DOHH2 (cell line): ENCODE measurements around the gene BIRC3.

Experiments
- H3F3A ChIP-seq: fragments of 200-600 bp; sonication (generic), shearing (Covaris generic); 2 replicates; pipeline ENCODE4 v1.6.0; 2016; ENCODE audit warnings: antibody characterized with exemption, mild to moderate bottlenecking; ENCODE audit not compliant: control insufficient read depth, insufficient read depth
- H3K27ac ChIP-seq: fragments of 200-600 bp; sonication (generic); 2 replicates; pipeline ENCODE4 v1.5.1; 2014; ENCODE audit warnings: low read depth, mild to moderate bottlenecking, low read length, moderate library complexity
- H3K27me3 ChIP-seq: fragments of 200-600 bp; sonication (generic); 2 replicates; pipeline ENCODE4 v1.6.1; 2014; ENCODE audit warnings: mild to moderate bottlenecking, low read length, mixed read lengths; ENCODE audit not compliant: control insufficient read depth
- H3K36me3 ChIP-seq: fragments of 200-600 bp; sonication (generic); 2 replicates; pipeline ENCODE4 v1.6.1; 2014; ENCODE audit warnings: mild to moderate bottlenecking, low read length, moderate library complexity, mixed read lengths; ENCODE audit not compliant: control insufficient read depth
- H3K4me1 ChIP-seq: fragments of 200-600 bp; sonication (generic); 2 replicates; pipeline ENCODE4 v1.6.1; 2014; ENCODE audit warnings: mild to moderate bottlenecking, low read length, mixed read lengths; ENCODE audit not compliant: control insufficient read depth
- H3K4me2 ChIP-seq: fragments of 200-600 bp; sonication (generic); 2 replicates; pipeline ENCODE4 v1.6.0; 2014; ENCODE audit warnings: mild to moderate bottlenecking, low read length, moderate library complexity
- H3K4me3 ChIP-seq: fragments of 200-600 bp; sonication (generic); 2 replicates; pipeline ENCODE4 v1.5.1; 2014; ENCODE audit warnings: mild to moderate bottlenecking, low read length, mixed read lengths
- H3K79me2 ChIP-seq: fragments of 200-600 bp; sonication (generic); 2 replicates; pipeline ENCODE4 v1.6.1; 2014; ENCODE audit warnings: mild to moderate bottlenecking, low read length, mixed read lengths; ENCODE audit not compliant: control insufficient read depth
- H3K9me2 ChIP-seq: fragments of 200-600 bp; sonication (generic); replicated peaks from 2 replicates; pipeline ENCODE4 v1.6.1; 2014; ENCODE audit warnings: mild to moderate bottlenecking, low read length, mixed read lengths; ENCODE audit not compliant: control insufficient read depth
- H3K9me3 ChIP-seq: fragments of 200-600 bp; sonication (generic); 2 replicates; pipeline ENCODE4 v1.6.1; 2014; ENCODE audit warnings: antibody characterized with exemption, low read length, mixed read lengths; ENCODE audit not compliant: control insufficient read depth, insufficient read depth
- H4K20me1 ChIP-seq: fragments of 200-600 bp; sonication (generic); 2 replicates; pipeline ENCODE4 v1.6.0; 2014; ENCODE audit warnings: low read depth, mild to moderate bottlenecking, antibody characterized with exemption, low read length, moderate library complexity; ENCODE audit not compliant: control insufficient read depth, insufficient read depth
- CTCF ChIP-seq: fragments of 200-600 bp; sonication (generic); IDR thresholded peaks from one replicate; pipeline ENCODE4 v1.5.1; 2014; ENCODE audit warnings: antibody characterized with exemption, mild to moderate bottlenecking, low read depth, low read length; ENCODE audit not compliant: poor library complexity, severe bottlenecking
- EZH2phosphoT487 ChIP-seq: fragments of 200-600 bp; sonication (generic); IDR thresholded peaks from 2 replicates; pipeline ENCODE4 v1.6.1; 2017; ENCODE audit warnings: borderline replicate concordance, mild to moderate bottlenecking, antibody characterized with exemption, low read length, moderate library complexity, mixed read lengths

BIRC3 gene

GRCh38 chr11:102268985-102269470 is 48.3 kb upstream of the BIRC3 start:
- peak overlapping the region; percentile 45 for H3K4me3 ChIP-seq
- no peaks in the 10 kb centered on the region for H3K79me2 ChIP-seq
- H3K36me3 ChIP-seq, result no peaks in the 10 kb centered on the region
- no peak overlapping the region for H3K27ac ChIP-seq
- H3K27me3 ChIP-seq, result peaks cover 22% of the 10 kb centered on the region
- H4K20me1 ChIP-seq, result no peaks in the 10 kb centered on the region
- peak overlapping the region; percentile 56 for H3K4me2 ChIP-seq
- H3F3A ChIP-seq, result no peaks in the 10 kb centered on the region
- no peaks in the 10 kb centered on the region for H3K9me3 ChIP-seq
- no peaks in the 10 kb centered on the region for H3K9me2 ChIP-seq
- peaks cover 13% of the 10 kb centered on the region for H3K4me1 ChIP-seq
- TF ChIP-seq EZH2phosphoT487 (no peak), CTCF (no peak)

GRCh38 chr11:102269927-102270326 is 47.4 kb upstream of the BIRC3 start:
- Histone ChIP-seq H4K20me1 (no peaks in the 10 kb centered on the region), H3F3A (no peaks in the 10 kb centered on the region), H3K4me3 (no peak overlapping the region), H3K9me3 (no peaks in the 10 kb centered on the region), H3K4me1 (peaks cover 13% of the 10 kb centered on the region), H3K27ac (no peak overlapping the region), H3K36me3 (no peaks in the 10 kb centered on the region), H3K79me2 (no peaks in the 10 kb centered on the region), H3K4me2 (no peak overlapping the region), H3K27me3 (peaks cover 22% of the 10 kb centered on the region), H3K9me2 (no peaks in the 10 kb centered on the region)
- TF ChIP-seq CTCF (no peak), EZH2phosphoT487 (no peak)

- Histone ChIP-seq H4K20me1 (no peaks in the 10 kb centered on the region), H3F3A (no peaks in the 10 kb centered on the region), H3K27me3 (peaks cover 22% of the 10 kb centered on the region), H3K4me3 (no peak overlapping the region), H3K36me3 (no peaks in the 10 kb centered on the region), H3K79me2 (no peaks in the 10 kb centered on the region), H3K27ac (no peak overlapping the region), H3K4me2 (no peak overlapping the region), H3K4me1 (peaks cover 13% of the 10 kb centered on the region), H3K9me3 (no peaks in the 10 kb centered on the region), H3K9me2 (no peaks in the 10 kb centered on the region)
- TF ChIP-seq CTCF (no peak), EZH2phosphoT487 (no peak)
Measured at GRCh38 chr11:102272047-102272824, 45.0 kb upstream of the BIRC3 start.
